A673 (cell line): ENCODE results near the gene PCDHGB4. TPM values are rescaled to one million over a fixed set of nuclear protein-coding genes. Genes with fewer than 3 reads are reported as not detected.
"Not testable (repeated sequence)": the region's sequence is repeated elsewhere in the genome, so short reads cannot be mapped to it uniquely, and the experiment has no call there.

Experiments used
- BruUV-seq: library from RNA; stranded (reverse); fragments of 400-500 nt; replicated peaks from 2 replicates; lab custom pipeline; 2021; lab: Mats Ljungman, UMichigan
- CTCF ChIA-PET: fragments of 300-600 bp; sonication (Branson Sonifier 250); formaldehyde crosslinking; loops from one replicate; lab custom pipeline; 2022; ENCODE audit warnings: antibody characterized with exemption; lab: Charles Lee
- POLR2A ChIA-PET: fragments of 300-600 bp; sonication (Branson Sonifier 250); formaldehyde crosslinking; loops from one replicate; lab custom pipeline; 2022; ENCODE audit warnings: antibody characterized with exemption; ENCODE audit not compliant: low non-redundant PET; lab: Charles Lee
- DNase-seq: peaks from one replicate; pipeline ENCODE4 v3.0.0-alpha.2; 2015; ENCODE audit warnings: low spot score
- H3K27ac ChIP-seq: fragments of 200-600 bp; sonication (generic); 2 replicates; pipeline ENCODE4 v1.5.1; 2016; ENCODE audit warnings: mixed run types, low read depth, mild to moderate bottlenecking, mixed read lengths, antibody characterized with exemption, low read length; ENCODE audit not compliant: poor library complexity, severe bottlenecking
- H3K27me3 ChIP-seq: fragments of 200-600 bp; sonication (generic); replicated peaks from 2 replicates; pipeline ENCODE4 v1.6.1; 2017; ENCODE audit warnings: mixed run types, low read depth, mild to moderate bottlenecking, mixed read lengths, antibody characterized with exemption, low read length; ENCODE audit not compliant: insufficient read depth, poor library complexity
- H3K36me3 ChIP-seq: fragments of 200-600 bp; sonication (generic); 2 replicates; pipeline ENCODE4 v1.6.1; 2016; ENCODE audit warnings: mixed run types, mild to moderate bottlenecking, mixed read lengths, antibody characterized with exemption, low read length; ENCODE audit not compliant: insufficient read depth, poor library complexity, severe bottlenecking
- H3K4me1 ChIP-seq: fragments of 200-600 bp; sonication (generic); 2 replicates; pipeline ENCODE4 v1.6.1; 2017; ENCODE audit warnings: mixed run types, mild to moderate bottlenecking, mixed read lengths, antibody characterized with exemption, low read length; ENCODE audit not compliant: insufficient read depth, poor library complexity, severe bottlenecking
- H3K4me3 ChIP-seq: fragments of 200-600 bp; sonication (generic); 2 replicates; pipeline ENCODE4 v1.5.1; 2016; ENCODE audit warnings: low read depth, mixed run types, mild to moderate bottlenecking, mixed read lengths, low read length; ENCODE audit not compliant: poor library complexity, severe bottlenecking
- H3K9me3 ChIP-seq: fragments of 200-600 bp; sonication (generic); 2 replicates; pipeline ENCODE4 v1.6.1; 2016; ENCODE audit warnings: mixed run types, low read depth, mild to moderate bottlenecking, mixed read lengths, antibody characterized with exemption, low read length; ENCODE audit not compliant: poor library complexity, severe bottlenecking
- CTCF ChIP-seq: fragments of 300-800, 200-600 bp; sonication (generic); conservative IDR thresholded peaks from 2 replicates; pipeline ENCODE4 v1.5.1; 2017; ENCODE audit warnings: low read depth, mild to moderate bottlenecking, antibody characterized with exemption, low read length, moderate library complexity, mixed read lengths
- EZH2 ChIP-seq: fragments of 200-600 bp; sonication (generic); IDR thresholded peaks from 2 replicates; pipeline ENCODE4 v1.6.1; 2017; ENCODE audit warnings: borderline replicate concordance, low read depth, mild to moderate bottlenecking, mixed read lengths, antibody characterized with exemption, low read length; ENCODE audit not compliant: poor library complexity, severe bottlenecking
- intact Hi-C: fragments of 100-400 bp; cut with micrococcal nuclease; formaldehyde crosslinking; loops from one replicate; pipeline ENCODE4 v1.10.0; 2022; ENCODE audit not compliant: unreplicated experiment
- total RNA-seq: library from RNA; stranded (reverse); gene quantifications from 2 replicates; pipeline ENCODE4 v1.2.3, GENCODE V29; 2021

Gene PCDHGB4
- total RNA-seq, 1 experiment from 2014 or later, result 2.5 TPM

GRCh38 chr5:141373673-141374317 is 13.7 kb upstream of the PCDHGB4 start, which contains the start of gene PCDHGA6:
PCDHGA6 (plus strand) TSS chr5:141373891; CDS start chr5:141374084, 193 bp downstream.
- Histone ChIP-seq H3K27ac (peak within 1 kb of the TSS; percentile 59), H3K4me3 (peak within 1 kb of the TSS; percentile 51), H3K27me3 (no peaks in the 10 kb centered on the region), H3K4me1 (no peaks in the 10 kb centered on the region), H3K36me3 (no peaks in the 10 kb centered on the region), H3K9me3 (peaks cover 30% of the 10 kb centered on the region)
- ChIA-PET POLR2A (no interaction called here), CTCF (interaction anchor here (0.6 to 1.4 kb wide), 5 partner anchors 151 to 194 kb away, joined by 3 to 13 read pairs (median 8); partner anchors contain the start of gene PCDHB14)
- BruUV-seq, result TSS peak; percentile 40
- DNase-seq, result peak; percentile 70
- intact Hi-C loops, result loop anchor here (1.0 kb wide), 1 partner anchor 188 kb away; no protein-coding TSS in a partner anchor
- TF ChIP-seq CTCF (peak; percentile 69), EZH2 (no peak)

GRCh38 chr5:141374627-141375026 is 12.9 kb upstream of the PCDHGB4 start:
- TF ChIP-seq EZH2, result no peak
- no TSS peak for BruUV-seq
- intact Hi-C loops, result no loop called here
- ChIA-PET CTCF (interaction anchor here (1.0 to 1.4 kb wide), 4 partner anchors 151 to 189 kb away, joined by 5 to 13 read pairs (median 10); partner anchors contain the start of gene PCDHB14), POLR2A (no interaction called here)
- Histone ChIP-seq H3K4me1 (no peaks in the 10 kb centered on the region), H3K4me3 (peak overlapping the region; percentile 51), H3K27ac (no peak overlapping the region), H3K27me3 (no peaks in the 10 kb centered on the region), H3K36me3 (no peaks in the 10 kb centered on the region), H3K9me3 (peaks cover 33% of the 10 kb centered on the region)
- DNase-seq, result no peak

- H3K4me3 ChIP-seq, H3K27me3 ChIP-seq, H3K36me3 ChIP-seq, intact Hi-C loops, BruUV-seq, H3K4me1 ChIP-seq, DNase-seq, H3K27ac ChIP-seq: not testable (repeated sequence)
- ChIA-PET CTCF (interaction anchor here (0.7 kb wide), 1 partner anchor 134 kb away, joined by 5 read pairs; no protein-coding TSS in a partner anchor), POLR2A (interaction anchor here (0.5 kb wide), 1 partner anchor 217 kb away, joined by 6 read pairs; no protein-coding TSS in a partner anchor)
- H3K9me3 ChIP-seq, result peaks cover 35% of the 10 kb centered on the region
Observed at GRCh38 chr5:141375444-141376155, 11.9 kb upstream of the PCDHGB4 start.
